ENCODE results near the gene SCN10A. TPM values are rescaled to one million over a fixed set of nuclear protein-coding genes. Genes with fewer than 3 reads are reported as not detected.

SCN10A gene
- total and polyA plus RNA-seq, 7 experiments from 2014 or later: not detected

DNA sequence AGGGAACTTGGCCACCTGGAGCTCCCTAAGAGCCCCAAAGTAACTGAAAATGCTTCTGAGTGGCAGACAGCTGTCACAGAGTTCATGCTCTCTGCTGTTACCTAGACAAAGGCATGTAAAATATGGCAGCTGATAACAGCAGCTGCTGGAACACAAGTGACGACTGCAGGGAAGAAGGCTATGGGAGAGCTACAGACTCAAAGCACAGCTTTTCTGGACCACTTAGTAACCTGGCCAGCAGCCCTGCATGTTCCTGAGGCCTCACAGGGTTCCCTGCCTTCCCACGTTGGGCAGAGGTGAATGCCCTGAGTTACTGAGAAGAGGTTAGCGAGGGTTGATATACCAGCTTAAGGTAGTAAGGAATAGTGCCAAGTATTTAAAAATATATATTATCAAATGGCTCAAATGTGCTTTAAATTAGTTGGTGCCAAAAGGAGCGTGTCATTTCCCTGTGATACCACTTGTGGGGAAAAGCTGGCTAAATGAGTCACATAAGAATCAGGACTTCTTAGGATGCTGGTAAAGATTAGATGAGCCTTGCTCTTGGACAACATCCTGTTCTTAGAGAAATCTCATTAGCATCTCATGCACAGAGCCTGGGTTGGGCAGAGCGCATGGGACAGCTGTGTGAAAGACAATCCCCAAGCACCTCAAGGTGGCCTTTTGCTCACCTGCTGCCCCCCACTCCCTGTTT, 90.1 kb downstream of the SCN10A start:
- H3K9me3 Mint-ChIP-seq: peaks cover 0 to 4% (median 0%) of the 10 kb centered on the region in 11 donors
- Histone ChIP-seq H3K9me3 (ENCODE audit: control insufficient read depth in 2 of 3, low read length in 3 of 3) (no peaks in the 10 kb centered on the region), H3K36me3 (ENCODE audit: control insufficient read depth in 2 of 3, insufficient read depth in 3 of 3, low read length in 3 of 3) (no peaks in the 10 kb centered on the region), H3K4me3 (ENCODE audit: low read length) (no peak overlapping the region), H3K27ac (ENCODE audit: low read depth, low read length) (no peak overlapping the region), H3K27me3 (ENCODE audit: control insufficient read depth in 2 of 2, insufficient read depth in 2 of 2, low read length in 2 of 2) (no peaks in the 10 kb centered on the region), H3K4me1 (ENCODE audit: control insufficient read depth in 2 of 2, insufficient read depth in 2 of 2, low read length in 2 of 2) (no peaks in the 10 kb centered on the region)
- H3K36me3 Mint-ChIP-seq: no peaks in the 10 kb centered on the region
- ATAC-seq (no peak), DNase-seq (no peak)
- POLR2A ChIA-PET: no interaction called here
- peaks cover 3 to 31% (median 24%) of the 10 kb centered on the region in 5 donors for H3K27me3 Mint-ChIP-seq
- peaks cover 0 to 5% (median 0%) of the 10 kb centered on the region in 7 donors for H3K4me1 Mint-ChIP-seq
- H3K4me3 Mint-ChIP-seq: no peak overlapping the region
- CTCF ChIA-PET: interaction anchor here (0.6 kb wide), 1 partner anchor 272 kb away, joined by 3 read pairs; no protein-coding TSS in a partner anchor
- no peak overlapping the region for H3K27ac Mint-ChIP-seq
- intact Hi-C loops (cut with micrococcal nuclease): no loop called here

- peaks cover 0 to 5% (median 0%) of the 10 kb centered on the region in 7 donors for H3K4me1 Mint-ChIP-seq
- POLR2A ChIA-PET: no interaction called here
Observed at GRCh38 chr3:38724392-38724736, 91.7 kb downstream of the SCN10A start.

GRCh38 chr3:38723569-38724391, 92.2 kb downstream of the SCN10A start:
- CTCF ChIA-PET: no interaction called here
- POLR2A ChIA-PET: no interaction called here

More at GRCh38 chr3:38724392-38724736, 91.7 kb downstream of the SCN10A start:
- H3K27me3 Mint-ChIP-seq: peaks cover 2 to 35% (median 23%) of the 10 kb centered on the region in 5 donors
- Histone ChIP-seq H3K27ac (ENCODE audit: low read depth, low read length) (no peak overlapping the region), H3K4me3 (ENCODE audit: low read length) (no peak overlapping the region), H3K27me3 (ENCODE audit: control insufficient read depth in 2 of 2, insufficient read depth in 2 of 2, low read length in 2 of 2) (no peaks in the 10 kb centered on the region), H3K4me1 (ENCODE audit: control insufficient read depth in 2 of 2, insufficient read depth in 2 of 2, low read length in 2 of 2) (no peaks in the 10 kb centered on the region), H3K9me3 (ENCODE audit: control insufficient read depth in 2 of 3, low read length in 3 of 3) (no peaks in the 10 kb centered on the region), H3K36me3 (ENCODE audit: control insufficient read depth in 2 of 3, insufficient read depth in 3 of 3, low read length in 3 of 3) (no peaks in the 10 kb centered on the region)
- no peak overlapping the region for H3K27ac Mint-ChIP-seq
- ATAC-seq (no peak), DNase-seq (no peak)
- CTCF ChIA-PET: no interaction called here
- H3K4me3 Mint-ChIP-seq: no peak overlapping the region
- peaks cover 0 to 2% (median 0%) of the 10 kb centered on the region in 11 donors for H3K9me3 Mint-ChIP-seq
- intact Hi-C loops (cut with micrococcal nuclease): no loop called here
- H3K36me3 Mint-ChIP-seq: no peaks in the 10 kb centered on the region

GRCh38 chr3:38722781-38723568, 93.0 kb downstream of the SCN10A start:
- peaks cover 0 to 5% (median 0%) of the 10 kb centered on the region in 7 donors for H3K4me1 Mint-ChIP-seq
- no peaks in the 10 kb centered on the region for H3K9me3 ChIP-seq (ENCODE audit: control insufficient read depth in 2 of 3, low read length in 3 of 3)
- H3K27ac ChIP-seq (ENCODE audit: low read depth, low read length): no peak overlapping the region
- ATAC-seq (no peak), DNase-seq (no peak)
- H3K36me3 ChIP-seq (ENCODE audit: control insufficient read depth in 2 of 3, insufficient read depth in 3 of 3, low read length in 3 of 3): no peaks in the 10 kb centered on the region
- peaks cover 0 to 2% (median 0%) of the 10 kb centered on the region in 11 donors for H3K9me3 Mint-ChIP-seq
- H3K27me3 ChIP-seq (ENCODE audit: control insufficient read depth in 2 of 2, insufficient read depth in 2 of 2, low read length in 2 of 2): no peaks in the 10 kb centered on the region
- POLR2A ChIA-PET: no interaction called here
- H3K4me3 Mint-ChIP-seq: no peak overlapping the region
- intact Hi-C loops (cut with micrococcal nuclease): no loop called here
- H3K27me3 Mint-ChIP-seq: peaks cover 0 to 23% (median 18%) of the 10 kb centered on the region in 5 donors
- H3K4me3 ChIP-seq (ENCODE audit: low read length): no peak overlapping the region
- H3K27ac Mint-ChIP-seq: no peak overlapping the region
- no peaks in the 10 kb centered on the region for H3K4me1 ChIP-seq (ENCODE audit: control insufficient read depth in 2 of 2, insufficient read depth in 2 of 2, low read length in 2 of 2)
- CTCF ChIA-PET: no interaction called here
- no peaks in the 10 kb centered on the region for H3K36me3 Mint-ChIP-seq

More at GRCh38 chr3:38723569-38724391, 92.2 kb downstream of the SCN10A start:
- Histone ChIP-seq H3K4me1 (ENCODE audit: control insufficient read depth in 2 of 2, insufficient read depth in 2 of 2, low read length in 2 of 2) (no peaks in the 10 kb centered on the region), H3K4me3 (ENCODE audit: low read length) (no peak overlapping the region), H3K27me3 (ENCODE audit: control insufficient read depth in 2 of 2, insufficient read depth in 2 of 2, low read length in 2 of 2) (no peaks in the 10 kb centered on the region), H3K36me3 (ENCODE audit: control insufficient read depth in 2 of 3, insufficient read depth in 3 of 3, low read length in 3 of 3) (no peaks in the 10 kb centered on the region), H3K27ac (ENCODE audit: low read depth, low read length) (no peak overlapping the region), H3K9me3 (ENCODE audit: control insufficient read depth in 2 of 3, low read length in 3 of 3) (no peaks in the 10 kb centered on the region)
- Mint-ChIP-seq H3K4me1 (peaks cover 0 to 5% (median 0%) of the 10 kb centered on the region in 7 donors), H3K27me3 (peaks cover 2 to 30% (median 19%) of the 10 kb centered on the region in 5 donors), H3K27ac (no peak overlapping the region), H3K4me3 (no peak overlapping the region), H3K9me3 (peaks cover 0 to 2% (median 0%) of the 10 kb centered on the region in 11 donors), H3K36me3 (no peaks in the 10 kb centered on the region)
- DNase-seq: no peak
- intact Hi-C loops (cut with micrococcal nuclease): no loop called here
- ATAC-seq: no peak

- H3K4me1 ChIP-seq (ENCODE audit: control insufficient read depth in 2 of 2, insufficient read depth in 2 of 2, low read length in 2 of 2): no peaks in the 10 kb centered on the region
- peaks cover 0 to 17% (median 12%) of the 10 kb centered on the region in 5 donors for H3K27me3 Mint-ChIP-seq
- CTCF ChIA-PET: no interaction called here
- no peak overlapping the region for H3K4me3 Mint-ChIP-seq
- H3K27me3 ChIP-seq (ENCODE audit: control insufficient read depth in 2 of 2, insufficient read depth in 2 of 2, low read length in 2 of 2): no peaks in the 10 kb centered on the region
- DNase-seq (no peak), ATAC-seq (no peak)
- peaks cover 0 to 2% (median 0%) of the 10 kb centered on the region in 11 donors for H3K9me3 Mint-ChIP-seq
- no peak overlapping the region for H3K27ac Mint-ChIP-seq
- no peaks in the 10 kb centered on the region for H3K36me3 ChIP-seq (ENCODE audit: control insufficient read depth in 2 of 3, insufficient read depth in 3 of 3, low read length in 3 of 3)
- POLR2A ChIA-PET: no interaction called here
- no peak overlapping the region for H3K4me3 ChIP-seq (ENCODE audit: low read length)
- intact Hi-C loops (cut with micrococcal nuclease): no loop called here
- no peaks in the 10 kb centered on the region for H3K36me3 Mint-ChIP-seq
- no peaks in the 10 kb centered on the region for H3K9me3 ChIP-seq (ENCODE audit: control insufficient read depth in 2 of 3, low read length in 3 of 3)
- no peak overlapping the region for H3K27ac ChIP-seq (ENCODE audit: low read depth, low read length)
- H3K4me1 Mint-ChIP-seq: peaks cover 0 to 5% (median 0%) of the 10 kb centered on the region in 7 donors
Observed at GRCh38 chr3:38721207-38721772, 94.7 kb downstream of the SCN10A start.

DNA sequence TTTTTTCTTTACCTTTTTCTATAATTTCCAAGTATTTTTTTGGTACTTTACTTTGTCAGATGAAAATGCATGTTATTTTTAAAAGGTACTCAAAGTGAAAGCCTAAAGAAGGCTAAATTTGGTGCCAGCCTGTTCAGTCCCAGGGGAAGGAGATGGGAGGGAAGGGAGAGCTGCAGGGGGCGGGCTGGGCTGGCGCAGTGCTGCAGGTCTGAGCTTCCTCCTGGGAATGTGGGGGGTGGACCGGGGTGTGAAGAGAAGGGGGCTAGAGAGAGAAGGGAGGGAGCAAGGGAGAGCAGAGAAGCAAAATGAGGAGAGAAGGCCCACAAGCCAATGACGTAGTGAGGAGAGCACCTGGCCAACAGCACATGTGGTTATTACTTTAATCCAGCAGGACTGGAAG, 95.6 kb downstream of the SCN10A start:
- DNase-seq (no peak), ATAC-seq (no peak)
- no peaks in the 10 kb centered on the region for H3K4me1 ChIP-seq (ENCODE audit: control insufficient read depth in 2 of 2, insufficient read depth in 2 of 2, low read length in 2 of 2)
- CTCF ChIA-PET: no interaction called here
- intact Hi-C loops (cut with micrococcal nuclease): no loop called here
- peaks cover 0 to 5% (median 0%) of the 10 kb centered on the region in 7 donors for H3K4me1 Mint-ChIP-seq
- H3K4me3 ChIP-seq (ENCODE audit: low read length): no peak overlapping the region
- no peak overlapping the region for H3K27ac Mint-ChIP-seq
- no peak overlapping the region for H3K27ac ChIP-seq (ENCODE audit: low read depth, low read length)
- peaks cover 0 to 2% (median 0%) of the 10 kb centered on the region in 11 donors for H3K9me3 Mint-ChIP-seq
- H3K9me3 ChIP-seq (ENCODE audit: control insufficient read depth in 2 of 3, low read length in 3 of 3): no peaks in the 10 kb centered on the region
- POLR2A ChIA-PET: interaction anchor here (0.6 kb wide), 1 partner anchor 131 kb away, joined by 3 read pairs; no protein-coding TSS in a partner anchor
- peaks cover 0 to 16% (median 11%) of the 10 kb centered on the region in 5 donors for H3K27me3 Mint-ChIP-seq
- no peaks in the 10 kb centered on the region for H3K27me3 ChIP-seq (ENCODE audit: control insufficient read depth in 2 of 2, insufficient read depth in 2 of 2, low read length in 2 of 2)
- H3K4me3 Mint-ChIP-seq: no peak overlapping the region
- H3K36me3 Mint-ChIP-seq: no peaks in the 10 kb centered on the region
- H3K36me3 ChIP-seq (ENCODE audit: control insufficient read depth in 2 of 3, insufficient read depth in 3 of 3, low read length in 3 of 3): no peaks in the 10 kb centered on the region

Measured in naive thymus-derived CD4-positive, alpha-beta T cell (primary cell).